Parathyroid adenoma (tissue), 2 donors: ENCODE measurements around the gene FFAR3.

Experiments
- H2AFZ ChIP-seq: fragments of 300-600 bp; sonication (generic); one replicate; pipeline ENCODE4 v1.7.0; 2017; ENCODE audit warnings: antibody characterized with exemption, mild to moderate bottlenecking
- H3K27ac ChIP-seq: fragments of 300-600 bp; sonication (generic); one replicate; pipeline ENCODE4 v1.7.0; 2017
- H3K27me3 ChIP-seq: fragments of 300-600 bp; sonication (generic); one replicate; pipeline ENCODE4 v1.7.0; 2017; ENCODE audit warnings: low read length; ENCODE audit not compliant: control insufficient read depth, insufficient read depth
- H3K36me3 ChIP-seq: fragments of 300-600 bp; sonication (generic); one replicate; pipeline ENCODE4 v1.7.0; 2017; ENCODE audit warnings: low read length; ENCODE audit not compliant: control insufficient read depth, insufficient read depth
- H3K4me1 ChIP-seq: fragments of 300-600 bp; sonication (generic); one replicate; pipeline ENCODE4 v1.7.0; 2017; ENCODE audit warnings: control low read depth
- H3K4me2 ChIP-seq: fragments of 300-600 bp; sonication (generic); one replicate; pipeline ENCODE4 v1.7.0; 2017; ENCODE audit warnings: low read length
- H3K4me3 ChIP-seq: fragments of 300-600 bp; sonication (generic); one replicate; pipeline ENCODE4 v1.7.0; 2017; ENCODE audit warnings: low read depth, low read length
- H3K79me2 ChIP-seq: fragments of 300-600 bp; sonication (generic); one replicate; pipeline ENCODE4 v1.7.0; 2017; ENCODE audit warnings: control low read depth
- H3K9ac ChIP-seq: fragments of 300-600 bp; sonication (generic); one replicate; pipeline ENCODE4 v1.7.0; 2017; ENCODE audit warnings: mild to moderate bottlenecking
- H3K9me3 ChIP-seq: fragments of 300-600 bp; sonication (generic); one replicate; pipeline ENCODE4 v1.7.0; 2017; ENCODE audit warnings: low read length; ENCODE audit not compliant: control insufficient read depth
- TF ChIP-seq, protein P1 (sequence below): fragments of 300-600 bp; sonication (generic); IDR thresholded peaks from one replicate; pipeline ENCODE4 v1.7.0; 2017; ENCODE audit warnings: antibody characterized with exemption, mild to moderate bottlenecking
- donor health status: primary hyperparathyroidism.

Gene FFAR3

GRCh38 chr19:35334144-35334753 lies 24.0 kb upstream of the FFAR3 start:
- H3K9me3 ChIP-seq, result no peaks in the 10 kb centered on the region
- H3K27ac ChIP-seq, result no peak overlapping the region

GRCh38 chr19:35336166-35336955 lies 21.9 kb upstream of the FFAR3 start:
- Histone ChIP-seq H3K36me3 (no peaks in the 10 kb centered on the region), H3K27ac (no peak overlapping the region), H3K9ac (no peak overlapping the region), H3K4me3 (no peak overlapping the region), H3K79me2 (no peaks in the 10 kb centered on the region), H3K4me2 (no peak overlapping the region), H2AFZ (no peak overlapping the region), H3K9me3 (no peaks in the 10 kb centered on the region), H3K27me3 (no peaks in the 10 kb centered on the region), H3K4me1 (no peaks in the 10 kb centered on the region)
- TF ChIP-seq, protein P1, sequence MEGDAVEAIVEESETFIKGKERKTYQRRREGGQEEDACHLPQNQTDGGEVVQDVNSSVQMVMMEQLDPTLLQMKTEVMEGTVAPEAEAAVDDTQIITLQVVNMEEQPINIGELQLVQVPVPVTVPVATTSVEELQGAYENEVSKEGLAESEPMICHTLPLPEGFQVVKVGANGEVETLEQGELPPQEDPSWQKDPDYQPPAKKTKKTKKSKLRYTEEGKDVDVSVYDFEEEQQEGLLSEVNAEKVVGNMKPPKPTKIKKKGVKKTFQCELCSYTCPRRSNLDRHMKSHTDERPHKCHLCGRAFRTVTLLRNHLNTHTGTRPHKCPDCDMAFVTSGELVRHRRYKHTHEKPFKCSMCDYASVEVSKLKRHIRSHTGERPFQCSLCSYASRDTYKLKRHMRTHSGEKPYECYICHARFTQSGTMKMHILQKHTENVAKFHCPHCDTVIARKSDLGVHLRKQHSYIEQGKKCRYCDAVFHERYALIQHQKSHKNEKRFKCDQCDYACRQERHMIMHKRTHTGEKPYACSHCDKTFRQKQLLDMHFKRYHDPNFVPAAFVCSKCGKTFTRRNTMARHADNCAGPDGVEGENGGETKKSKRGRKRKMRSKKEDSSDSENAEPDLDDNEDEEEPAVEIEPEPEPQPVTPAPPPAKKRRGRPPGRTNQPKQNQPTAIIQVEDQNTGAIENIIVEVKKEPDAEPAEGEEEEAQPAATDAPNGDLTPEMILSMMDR, result no peak

More at GRCh38 chr19:35334144-35334753, 24.0 kb upstream of the FFAR3 start:
- no peak overlapping the region for H2AFZ ChIP-seq
- H3K4me2 ChIP-seq, result no peak overlapping the region
- H3K4me1 ChIP-seq, result no peaks in the 10 kb centered on the region
- no peaks in the 10 kb centered on the region for H3K36me3 ChIP-seq
- H3K27me3 ChIP-seq, result no peaks in the 10 kb centered on the region
- TF ChIP-seq, protein P1, result no peak
- H3K79me2 ChIP-seq, result no peaks in the 10 kb centered on the region
- no peak overlapping the region for H3K9ac ChIP-seq
- H3K4me3 ChIP-seq, result no peak overlapping the region

DNA sequence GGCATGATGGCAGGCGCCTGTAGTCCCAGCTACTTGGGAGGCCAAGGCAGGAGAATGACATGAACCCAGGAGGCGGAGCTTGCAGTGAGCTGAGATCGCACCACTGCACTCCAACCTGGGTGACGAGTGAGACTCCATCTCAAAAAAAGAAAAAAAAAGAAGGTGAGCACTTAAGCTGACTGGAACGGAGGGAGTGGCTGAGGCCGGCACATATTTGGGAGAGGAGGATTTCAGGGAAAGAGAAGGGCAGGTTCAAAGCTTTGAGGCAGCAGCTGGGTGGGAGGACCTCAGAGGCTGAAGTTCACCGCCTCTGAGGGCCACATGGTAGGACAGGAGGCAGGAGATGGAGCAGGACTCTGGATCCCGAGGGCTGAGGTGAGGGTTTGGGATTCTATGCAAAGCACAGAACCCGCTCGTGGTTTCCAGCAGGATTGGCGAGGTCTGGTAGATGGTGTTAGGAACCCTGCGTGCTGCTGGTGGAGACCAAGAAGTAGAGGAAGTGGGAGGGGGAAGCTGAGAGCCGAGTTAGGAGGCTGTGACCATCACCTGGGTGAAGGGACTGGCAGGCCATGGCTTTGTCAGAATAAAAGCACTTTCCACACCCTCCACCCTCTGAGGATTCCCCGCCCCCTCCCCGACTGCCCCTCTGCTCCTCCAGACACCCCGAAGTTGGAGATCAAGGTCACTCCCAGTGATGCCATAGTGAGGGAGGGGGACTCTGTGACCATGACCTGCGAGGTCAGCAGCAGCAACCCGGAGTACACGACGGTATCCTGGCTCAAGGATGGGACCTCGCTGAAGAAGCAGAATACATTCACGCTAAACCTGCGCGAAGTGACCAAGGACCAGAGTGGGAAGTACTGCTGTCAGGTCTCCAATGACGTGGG lies 20.9 kb upstream of the FFAR3 start:
- no peaks in the 10 kb centered on the region for H3K27me3 ChIP-seq
- no peaks in the 10 kb centered on the region for H3K9me3 ChIP-seq
- H3K27ac ChIP-seq, result no peak overlapping the region
- no peak overlapping the region for H3K4me2 ChIP-seq
- no peak overlapping the region for H3K4me3 ChIP-seq
- H3K4me1 ChIP-seq, result no peaks in the 10 kb centered on the region
- H3K79me2 ChIP-seq, result no peaks in the 10 kb centered on the region
- TF ChIP-seq, protein P1, result no peak
- H3K9ac ChIP-seq, result no peak overlapping the region
- no peak overlapping the region for H2AFZ ChIP-seq
- H3K36me3 ChIP-seq, result no peaks in the 10 kb centered on the region

DNA sequence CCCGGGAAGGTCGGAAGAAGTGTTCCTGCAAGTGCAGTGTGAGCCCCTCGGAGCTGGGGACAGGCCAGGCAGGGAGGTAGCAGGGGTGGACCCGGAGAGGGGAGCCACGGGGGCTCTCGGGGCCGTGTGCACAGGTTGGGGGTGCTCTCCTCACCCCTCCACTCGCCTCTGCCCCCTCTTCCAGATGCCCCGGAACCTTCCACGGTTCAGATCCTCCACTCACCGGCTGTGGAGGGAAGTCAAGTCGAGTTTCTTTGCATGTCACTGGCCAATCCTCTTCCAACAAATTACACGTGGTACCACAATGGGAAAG lies 20.3 kb upstream of the FFAR3 start:
- no peaks in the 10 kb centered on the region for H3K79me2 ChIP-seq
- H3K36me3 ChIP-seq, result no peaks in the 10 kb centered on the region
- H3K4me2 ChIP-seq, result no peak overlapping the region
- no peaks in the 10 kb centered on the region for H3K27me3 ChIP-seq
- H2AFZ ChIP-seq, result no peak overlapping the region
- TF ChIP-seq, protein P1, result no peak
- no peak overlapping the region for H3K9ac ChIP-seq
- no peak overlapping the region for H3K4me3 ChIP-seq
- H3K9me3 ChIP-seq, result no peaks in the 10 kb centered on the region
- no peaks in the 10 kb centered on the region for H3K4me1 ChIP-seq
- H3K27ac ChIP-seq, result no peak overlapping the region
